ENCODE measurements around the gene SCARB1.
"Not testable (repeated sequence)": the region's sequence is repeated elsewhere in the genome, so short reads cannot be mapped to it uniquely, and the experiment has no call there.

Gene SCARB1

DNA sequence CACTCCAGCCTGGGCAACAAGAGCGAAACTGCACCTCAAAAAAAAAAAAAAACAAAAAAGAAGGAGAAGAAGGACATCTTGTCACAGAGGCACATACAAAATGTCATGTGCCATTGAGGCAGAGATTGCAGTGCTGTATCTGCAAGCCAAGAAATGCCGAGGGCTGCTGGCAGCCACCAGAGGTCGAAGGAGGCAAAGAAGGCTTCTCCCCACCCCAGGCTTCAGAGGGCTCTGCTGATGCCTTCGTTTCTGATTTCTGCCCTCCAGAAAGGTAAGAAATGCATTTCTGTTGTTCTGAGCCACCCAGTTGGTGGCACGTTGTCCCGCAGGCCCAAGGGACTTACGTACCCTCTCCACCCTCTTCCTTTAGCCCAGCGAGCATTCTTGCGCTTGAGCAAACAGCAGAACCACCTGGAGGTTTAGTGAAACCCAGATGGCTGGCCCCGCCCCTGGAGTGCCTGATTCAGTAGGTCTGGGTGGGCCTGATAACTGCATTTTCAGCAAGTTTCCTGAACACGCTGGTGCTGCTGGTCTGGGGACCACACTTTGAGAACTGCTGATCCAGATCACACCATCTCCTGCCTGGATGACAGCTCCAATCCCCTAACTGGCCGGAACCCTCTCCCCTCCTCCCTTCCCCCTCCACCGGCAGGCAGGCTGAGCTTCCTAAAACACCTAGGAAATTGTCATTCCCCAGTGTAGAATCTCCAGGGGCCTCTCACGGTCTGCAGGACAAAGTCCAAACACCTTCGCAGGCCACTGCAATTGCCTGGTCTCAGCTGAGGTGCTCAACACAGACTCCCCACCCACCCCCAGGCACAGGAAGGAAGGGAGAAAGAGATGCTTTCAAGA is 21.1 kb upstream of the SCARB1 start:
- DNase-seq (ENCODE audit: low read depth) = no peak

DNA sequence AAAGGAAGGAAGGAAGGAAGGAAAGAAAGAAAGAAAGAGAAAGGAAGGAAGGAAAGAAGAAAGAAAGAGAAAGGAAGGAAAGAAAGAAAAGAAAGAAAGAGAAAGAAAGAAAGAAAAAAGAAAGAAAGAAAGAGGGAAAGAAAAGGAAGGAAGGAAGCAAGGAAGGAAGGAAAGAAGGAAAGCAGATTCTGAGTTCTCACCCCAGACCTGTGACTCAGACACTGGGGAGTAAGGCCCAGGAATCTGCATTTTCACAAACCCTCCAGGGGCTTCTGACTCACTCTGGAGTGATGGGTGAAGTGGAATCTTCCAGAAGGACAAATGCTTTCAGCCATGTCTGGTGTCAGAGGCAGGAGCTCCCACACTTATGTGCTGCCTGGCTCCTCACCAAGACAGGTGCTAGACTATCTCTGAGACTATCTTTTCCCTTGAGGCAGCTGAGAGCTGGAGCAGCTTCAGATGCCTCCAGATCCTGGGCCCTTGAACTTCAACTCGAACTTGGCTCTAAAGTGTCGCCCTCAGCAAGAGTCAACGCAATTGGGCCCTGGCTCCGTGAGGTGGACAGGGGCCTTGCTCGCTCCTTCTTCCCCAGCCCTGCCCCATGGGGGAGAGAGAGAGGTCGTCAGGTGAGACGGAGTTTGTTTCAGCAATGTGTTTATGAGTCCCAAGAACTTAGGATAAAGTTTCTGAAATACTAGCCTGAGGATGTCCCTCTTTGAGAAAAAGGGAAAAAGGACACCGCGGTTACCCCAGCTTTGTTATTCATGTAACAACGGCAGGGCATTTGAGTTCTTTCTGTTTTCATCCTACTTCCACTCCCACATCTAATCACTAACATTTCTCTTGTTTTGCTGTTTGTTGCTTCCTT is 19.8 kb upstream of the SCARB1 start:
- no peak for DNase-seq (ENCODE audit: low read depth)

DNA sequence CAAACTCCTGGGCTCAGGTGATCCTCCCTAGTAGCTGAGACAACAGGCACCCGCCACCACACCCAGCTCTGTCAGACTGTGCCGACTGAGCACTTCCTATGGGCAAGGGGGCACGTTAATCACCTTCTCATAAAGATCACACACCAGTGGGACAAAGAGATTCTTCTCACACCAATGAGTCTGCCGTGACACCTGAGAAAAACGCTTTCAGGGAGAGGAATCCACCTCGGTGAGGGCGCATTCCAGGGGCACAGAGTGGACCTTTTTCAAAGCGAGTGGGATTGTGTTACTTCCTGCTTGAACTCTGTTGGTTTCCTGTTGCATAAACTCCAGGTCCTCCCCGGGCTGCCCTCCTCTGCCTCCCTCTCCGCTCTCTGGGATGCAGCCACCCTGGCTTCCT is 17.5 kb upstream of the SCARB1 start:
- no peak for DNase-seq (ENCODE audit: low read depth)

DNA sequence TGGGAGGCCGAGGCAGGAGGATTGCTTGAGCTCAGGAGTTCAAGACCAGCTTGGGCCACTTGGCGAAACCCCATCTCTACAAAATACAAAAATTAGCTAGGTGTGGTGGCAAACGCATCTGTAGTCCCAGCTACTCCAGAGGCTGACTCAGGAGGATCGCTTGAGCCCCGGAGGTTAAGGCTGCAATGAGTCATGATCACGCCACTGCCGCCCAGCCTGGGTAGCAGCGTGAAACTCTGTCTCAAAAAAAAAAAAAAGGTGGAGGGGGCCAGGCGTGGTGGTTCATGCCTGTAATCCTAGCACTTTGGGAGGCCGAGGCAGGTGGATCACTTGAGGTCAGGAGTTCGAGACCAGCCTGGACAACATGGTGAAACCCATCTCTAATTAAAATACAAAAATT is 16.7 kb upstream of the SCARB1 start:
- DNase-seq (ENCODE audit: low read depth) = not testable (repeated sequence)

DNA sequence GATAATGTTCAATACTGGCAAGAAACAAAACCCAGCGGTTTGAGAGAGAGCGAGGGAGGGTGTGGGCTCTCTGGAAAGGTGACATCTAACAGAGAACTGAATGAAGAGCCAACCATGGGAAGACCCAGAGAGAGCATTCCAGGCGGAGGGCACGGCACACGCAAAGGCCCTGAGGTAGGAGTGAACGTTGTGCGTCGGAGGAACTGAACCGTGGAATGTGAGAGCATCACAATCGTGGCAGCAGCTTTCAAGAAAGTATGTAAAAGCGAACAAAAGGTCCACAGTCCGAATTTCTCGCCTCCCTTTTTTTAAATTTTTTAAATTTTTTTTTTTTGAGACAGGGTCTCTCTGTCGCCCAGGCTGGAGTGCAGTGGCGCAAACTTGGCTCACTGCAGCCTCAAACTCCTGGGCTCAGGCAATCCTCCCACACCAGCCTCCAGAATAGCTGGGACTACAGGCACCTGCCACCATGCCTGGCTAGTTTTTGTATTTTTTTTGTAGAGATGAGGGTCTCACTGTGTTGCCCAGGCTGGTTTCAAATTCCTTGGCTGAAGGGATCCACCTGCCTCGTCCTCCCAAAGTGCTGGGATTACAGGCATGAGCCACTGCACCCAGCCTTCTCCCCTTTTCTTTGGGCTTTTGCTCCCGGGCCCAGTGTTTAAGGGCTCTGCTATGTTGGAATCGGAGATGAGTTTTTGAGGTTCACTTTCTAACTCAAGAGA is 15.3 kb upstream of the SCARB1 start:
- DNase-seq (ENCODE audit: low read depth) = no peak

DNA sequence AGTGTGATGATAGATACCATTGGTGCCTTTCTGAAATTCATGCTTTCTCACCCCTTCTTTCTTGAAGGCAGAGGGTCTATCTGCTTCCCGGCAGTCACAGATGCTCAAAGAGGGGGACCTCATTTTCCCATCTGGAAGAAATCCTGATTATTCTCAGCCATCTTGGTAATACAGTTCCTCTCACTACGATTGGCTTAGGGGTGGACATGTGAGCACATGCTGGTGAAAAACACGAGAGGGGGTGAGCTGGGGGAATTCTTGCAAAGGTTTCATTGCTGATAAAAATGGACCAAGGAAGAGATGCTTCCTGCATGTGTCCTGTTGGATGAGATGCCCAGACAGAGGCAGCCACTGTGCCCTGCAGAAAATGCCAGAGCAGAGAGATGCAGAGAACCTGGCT is 13.8 kb upstream of the SCARB1 start:
- DNase-seq (ENCODE audit: low read depth) = no peak

DNA sequence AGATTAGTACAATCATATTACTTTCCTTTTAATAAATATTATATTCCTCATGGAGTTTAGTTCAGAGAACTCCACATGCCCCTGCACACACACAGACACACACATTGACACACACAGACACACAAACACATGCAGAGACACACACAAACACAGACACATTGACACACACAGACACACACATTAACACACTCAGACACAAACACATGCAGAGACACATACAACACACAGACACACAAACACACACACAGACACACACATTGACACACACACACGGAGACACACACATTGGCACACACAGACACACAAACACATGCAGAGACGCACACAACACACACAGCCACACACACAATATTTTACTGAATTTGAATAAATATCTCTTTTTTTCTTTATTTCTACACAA is 12.5 kb upstream of the SCARB1 start:
- no peak for DNase-seq (ENCODE audit: low read depth)

DNA sequence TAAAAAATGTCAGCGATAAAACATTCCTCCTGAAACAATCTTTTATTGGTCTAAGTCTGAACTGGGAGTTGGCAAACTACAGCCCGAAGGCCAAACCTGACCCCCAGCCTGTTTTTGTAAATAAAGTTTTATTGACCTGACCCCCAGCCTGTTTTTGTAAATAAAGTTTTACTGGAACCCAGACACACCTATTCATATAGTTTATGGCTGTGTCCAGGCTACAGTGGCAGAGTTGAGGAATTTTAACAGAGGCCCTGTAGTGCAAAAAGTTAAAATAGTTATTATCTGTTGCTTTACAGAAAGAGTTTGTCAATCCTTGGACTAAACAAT is 12.1 kb upstream of the SCARB1 start:
- no peak for DNase-seq (ENCODE audit: low read depth)

DNA sequence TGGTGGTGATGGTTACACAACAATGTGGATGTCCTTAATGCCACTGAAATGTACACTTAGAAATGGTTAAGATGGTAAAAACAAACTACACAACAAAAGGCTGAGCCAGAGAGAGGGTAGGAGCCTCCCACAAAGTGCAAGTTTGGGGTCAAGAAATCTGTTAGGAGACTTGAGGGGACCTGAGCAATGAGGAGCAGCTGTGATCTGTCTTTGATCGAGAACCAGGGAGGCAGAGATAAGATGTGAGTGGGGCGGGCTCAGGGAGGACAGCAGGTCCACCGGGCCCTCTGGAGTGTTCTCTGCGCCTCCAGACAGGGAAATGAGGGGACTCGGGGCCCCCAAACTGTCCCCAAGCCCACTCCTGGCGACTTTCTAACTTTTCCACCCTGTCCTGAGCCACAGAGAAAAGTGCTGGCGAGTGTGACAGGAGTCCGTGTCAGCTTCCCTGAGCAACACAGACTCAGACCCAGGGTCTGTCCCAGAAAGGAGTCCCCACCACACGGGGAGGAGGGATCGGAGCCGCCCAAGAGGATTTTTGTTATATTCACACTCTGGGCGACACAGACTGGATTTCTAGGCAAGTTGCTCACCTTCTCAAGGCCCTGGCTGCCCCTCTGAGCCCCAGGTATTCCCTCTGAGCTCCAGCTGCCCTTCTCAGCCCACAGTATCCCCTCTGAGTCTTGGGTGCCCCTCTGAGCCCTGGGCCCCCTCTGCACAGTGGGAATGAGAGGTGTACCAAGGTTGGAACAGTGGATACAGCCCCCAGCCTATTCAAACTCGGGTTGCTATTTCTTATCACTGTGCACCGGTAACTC is 11.5 kb upstream of the SCARB1 start:
- DNase-seq (ENCODE audit: low read depth) = no peak

DNA sequence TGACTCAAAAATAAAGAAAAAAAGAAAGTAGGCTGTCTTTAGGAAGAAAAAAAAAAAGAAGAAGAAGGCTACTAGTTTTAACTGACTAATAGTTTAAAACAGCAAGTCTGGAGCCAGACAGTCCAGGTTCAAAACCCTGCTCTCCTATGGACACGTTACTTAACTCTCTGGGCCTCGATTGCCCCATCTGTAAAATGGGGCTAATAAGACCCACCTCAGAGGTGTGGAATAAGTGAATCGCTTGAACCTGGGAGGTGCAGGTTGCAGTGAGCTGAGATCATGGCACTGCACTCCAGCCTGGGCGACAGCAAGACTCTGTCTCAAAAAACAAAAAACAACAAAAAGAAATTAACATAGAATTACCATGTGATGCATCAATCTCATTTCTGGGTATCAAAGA is 10.5 kb upstream of the SCARB1 start:
- no peak for DNase-seq (ENCODE audit: low read depth)

DNA sequence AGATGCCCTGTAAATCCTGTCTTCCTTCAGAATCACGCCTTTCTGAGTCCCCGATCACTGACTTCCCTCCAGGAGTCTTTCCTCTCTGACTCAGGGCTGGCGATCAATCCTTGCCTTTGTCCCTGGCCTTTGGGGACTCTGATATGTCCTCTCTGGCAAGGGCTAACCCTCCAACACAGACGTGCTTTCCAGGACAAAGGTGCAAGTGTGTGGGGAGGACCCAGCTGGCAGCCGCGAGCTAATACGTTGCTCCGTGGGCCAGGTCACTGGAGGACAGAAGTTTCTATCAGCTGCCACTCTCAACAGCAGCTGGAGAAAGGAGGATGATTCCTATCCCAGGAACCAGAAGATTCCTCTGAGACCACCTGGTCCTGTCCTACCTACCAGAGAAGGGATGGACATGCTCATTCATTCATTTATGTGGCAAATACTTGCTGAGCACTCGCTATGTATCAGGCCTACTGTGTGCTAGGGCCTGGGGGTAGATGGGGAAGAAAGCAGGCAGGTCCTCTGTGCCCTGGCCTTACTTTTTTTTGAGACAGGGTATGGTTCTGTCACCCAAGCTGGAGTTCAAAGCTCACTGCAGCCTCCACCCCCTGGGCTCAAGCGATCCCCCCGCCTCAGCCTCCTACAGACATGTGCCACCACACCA is 8.5 kb upstream of the SCARB1 start:
- DNase-seq (ENCODE audit: low read depth) = no peak

DNA sequence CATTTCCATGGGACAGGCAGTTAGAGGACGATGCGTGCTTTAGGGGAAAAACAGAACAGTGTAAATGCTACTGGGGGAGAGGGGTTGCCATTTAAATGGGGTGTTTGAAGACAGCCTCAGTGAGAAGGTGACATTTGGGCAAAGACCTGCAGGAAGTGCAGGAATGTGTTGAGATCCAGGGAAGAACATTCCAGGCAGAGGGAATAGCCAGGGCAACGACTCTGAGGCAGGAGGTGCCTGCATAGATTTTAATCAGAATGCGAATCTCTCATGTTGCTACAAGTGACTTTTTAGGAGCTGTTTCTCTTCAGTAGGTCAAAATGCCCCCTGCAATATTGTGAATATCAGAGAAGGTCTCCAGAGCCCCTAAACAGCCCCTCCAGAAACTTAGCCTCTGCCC is 7.6 kb upstream of the SCARB1 start:
- DNase-seq (ENCODE audit: low read depth) = no peak

DNA sequence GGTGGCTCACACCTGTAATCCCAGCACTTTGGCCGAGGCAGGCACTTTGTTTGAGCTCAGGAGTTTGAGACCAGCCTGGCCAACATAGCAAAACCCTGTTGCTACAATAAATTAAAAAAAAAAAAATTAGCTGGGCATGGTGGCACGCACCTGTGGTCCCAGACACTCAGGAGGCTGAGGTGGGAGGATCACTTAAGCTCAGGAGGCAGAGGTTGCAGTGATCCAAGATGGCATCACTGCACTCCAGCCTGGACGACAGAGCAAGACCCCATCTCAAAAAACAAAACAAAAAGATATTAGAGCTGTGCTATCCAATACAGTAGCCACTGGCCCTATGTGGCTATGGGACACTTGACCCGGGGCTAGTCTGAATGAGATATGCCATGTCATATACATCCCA is 6.9 kb upstream of the SCARB1 start:
- no peak for DNase-seq (ENCODE audit: low read depth)

DNA sequence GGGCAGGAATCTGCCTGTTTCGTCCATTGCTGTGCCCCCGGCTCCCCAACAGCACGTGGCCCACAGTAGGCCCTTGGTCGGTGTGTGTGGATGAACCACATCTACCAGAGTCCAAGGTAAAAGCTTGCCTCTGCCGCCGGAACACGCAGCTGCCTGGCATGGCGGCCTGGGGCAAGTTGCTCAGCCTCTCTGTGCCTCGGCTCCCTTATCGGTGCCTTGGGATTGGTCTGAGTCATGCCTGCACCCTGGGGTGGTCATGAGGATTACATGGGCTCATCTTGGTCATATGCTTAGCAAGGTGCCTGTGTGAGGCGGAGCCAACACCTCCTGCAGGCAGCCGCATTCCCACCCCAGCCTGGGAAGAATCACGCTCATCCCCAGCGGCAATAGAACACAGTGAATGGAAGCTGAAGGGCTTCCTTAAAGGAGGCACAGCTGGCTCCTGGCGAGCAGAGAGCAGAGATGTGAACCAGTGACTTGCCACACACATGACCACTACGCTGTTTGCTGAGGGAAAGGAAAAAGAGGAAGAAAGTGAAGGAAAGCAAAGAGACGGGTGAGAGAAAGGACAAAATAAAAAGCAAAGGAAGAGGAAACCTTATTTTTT is 5.5 kb upstream of the SCARB1 start:
- DNase-seq (ENCODE audit: low read depth) = no peak

DNA sequence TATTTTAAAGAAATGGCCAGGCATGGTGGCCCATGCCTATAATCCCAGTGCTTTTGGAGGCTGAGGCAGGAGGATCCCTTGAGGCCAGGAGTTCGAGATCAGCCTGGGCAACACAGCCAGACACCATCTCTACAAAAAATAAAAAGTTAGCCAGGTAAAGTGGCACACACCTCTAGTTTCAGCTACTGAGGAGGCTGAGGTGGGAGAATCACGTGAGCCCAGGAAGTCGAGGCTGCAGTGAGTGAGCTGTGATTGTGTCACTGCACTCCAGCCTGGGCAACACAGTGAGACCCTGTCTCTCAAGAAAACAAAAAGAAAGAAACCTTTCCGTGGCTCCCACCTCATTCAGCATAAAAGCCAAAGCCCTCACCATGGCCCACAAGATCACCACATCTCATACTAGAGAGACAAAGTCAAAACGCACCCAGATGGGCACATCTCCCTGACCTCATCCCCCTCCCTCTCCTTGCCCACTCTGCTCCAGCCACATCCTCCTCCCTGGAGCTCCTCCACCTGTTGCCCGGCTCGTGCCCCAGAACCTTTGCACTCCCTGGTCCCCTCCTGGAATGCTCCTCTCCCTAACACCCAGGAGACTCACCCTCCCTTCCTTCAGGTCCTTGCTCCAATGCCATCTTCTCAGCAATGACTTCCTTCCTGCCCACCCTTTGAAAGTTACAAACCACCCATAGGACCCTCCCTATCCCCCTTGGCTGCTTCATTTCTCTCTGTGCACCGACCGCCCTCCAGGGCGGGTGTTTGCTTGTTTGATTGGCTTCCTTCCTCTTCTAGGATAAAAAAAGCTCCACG is 4.8 kb upstream of the SCARB1 start:
- DNase-seq (ENCODE audit: low read depth) = no peak

DNA sequence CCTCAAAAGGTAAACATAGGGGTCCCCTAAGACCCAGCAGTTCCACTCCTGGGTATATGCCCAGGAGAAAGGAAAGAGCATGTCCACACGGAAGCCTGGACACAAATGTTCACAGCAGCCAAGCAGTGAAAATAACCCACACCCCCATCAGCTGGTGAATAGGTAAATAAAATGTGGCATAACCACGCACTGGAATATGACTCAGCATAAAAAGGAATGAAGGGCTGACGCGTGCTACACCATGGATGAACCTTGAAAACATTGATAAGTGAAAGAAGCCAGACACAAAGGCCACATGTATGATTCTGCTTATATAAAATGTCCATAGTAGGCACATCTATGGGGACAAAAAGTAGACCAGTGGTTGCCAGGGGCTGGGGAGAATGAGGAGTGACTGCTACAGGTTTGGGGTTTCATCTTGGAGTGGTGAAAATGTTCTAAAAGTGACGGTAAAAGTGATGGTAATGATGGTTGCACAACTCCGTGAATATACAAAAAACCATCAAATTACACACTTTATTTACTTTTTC is 3.8 kb upstream of the SCARB1 start:
- DNase-seq (ENCODE audit: low read depth) = peak; percentile 51

DNA sequence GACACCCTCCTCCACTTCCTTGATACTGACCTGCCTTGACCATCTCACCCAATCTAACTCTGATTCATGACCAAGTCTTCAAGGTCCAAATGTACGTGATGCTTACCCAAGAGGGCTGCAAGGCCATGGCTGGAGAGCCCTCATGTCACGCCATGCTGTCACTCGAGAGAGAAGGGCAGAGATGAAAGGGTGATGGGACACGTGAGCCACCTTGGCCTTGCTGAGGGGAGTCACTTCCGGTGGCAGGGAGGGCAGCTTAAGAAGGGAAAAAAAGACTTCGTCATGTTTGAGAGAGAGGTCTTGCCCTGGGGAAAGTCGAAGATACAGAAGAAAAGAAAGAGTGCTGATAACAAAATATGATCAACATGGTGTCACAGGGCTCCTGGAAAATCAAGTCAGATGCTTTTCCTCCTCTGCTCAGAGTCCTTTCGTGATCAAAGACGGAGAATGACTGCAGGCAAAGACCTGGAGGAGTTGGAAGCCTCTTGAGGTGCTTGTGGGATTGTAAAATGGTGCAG is 3.3 kb upstream of the SCARB1 start:
- no peak for DNase-seq (ENCODE audit: low read depth)

DNA sequence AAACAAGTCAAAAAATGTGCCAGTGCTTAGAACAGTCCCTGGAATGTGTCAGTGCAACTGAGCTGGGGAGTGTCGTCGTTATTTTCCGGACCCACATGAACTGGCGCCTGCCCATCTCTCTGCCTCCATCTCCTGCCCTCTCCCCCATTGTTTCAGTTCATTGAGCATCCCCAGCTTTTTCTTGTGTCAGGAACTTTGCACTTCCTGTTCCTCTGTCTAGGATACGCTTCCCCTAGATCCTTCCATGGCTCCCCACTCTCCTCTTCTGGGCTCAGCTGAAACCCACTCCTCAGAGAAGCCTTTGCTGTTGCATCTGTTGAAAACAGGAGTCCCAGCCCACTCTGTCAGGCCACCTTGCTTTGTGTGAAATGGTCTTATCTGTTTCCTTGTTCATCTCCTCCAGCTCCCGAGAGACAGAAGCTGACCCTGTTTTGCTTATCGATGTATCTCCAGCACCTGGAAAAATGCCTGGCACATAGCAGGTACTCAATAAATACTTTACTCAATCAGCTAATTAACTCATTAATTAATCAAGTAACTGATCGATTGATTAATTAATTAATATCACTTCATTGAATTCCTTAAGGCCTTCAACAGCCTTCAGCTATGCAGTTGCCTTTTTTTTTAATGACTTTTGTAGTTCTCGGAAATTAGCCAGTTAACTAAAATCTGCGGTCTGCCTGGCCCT is 2.7 kb upstream of the SCARB1 start:
- no peak for DNase-seq (ENCODE audit: low read depth)

DNA sequence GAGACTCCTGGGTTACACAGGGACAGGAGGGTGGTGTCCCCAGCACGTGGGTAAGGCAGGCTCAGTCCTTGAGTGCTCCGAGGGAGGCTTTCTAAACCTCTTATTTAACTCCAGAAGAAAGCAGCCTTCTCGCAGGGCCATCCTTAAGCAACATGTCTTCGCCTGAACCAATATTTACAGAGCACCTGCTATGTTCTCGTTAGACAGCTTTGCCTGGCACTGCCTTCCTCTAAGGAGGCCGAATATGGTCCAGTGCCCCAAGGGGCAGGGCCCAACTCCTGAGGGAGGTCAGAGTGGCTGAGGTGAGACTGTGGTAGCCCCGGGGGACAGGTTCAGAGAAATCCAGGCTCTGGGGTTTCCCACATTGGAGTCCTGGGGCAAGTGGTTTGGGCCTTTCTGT is 2.1 kb upstream of the SCARB1 start:
- no peak for DNase-seq (ENCODE audit: low read depth)
